C4-2B (cell line): ENCODE results near the gene VSTM4.

Source experiments
- CTCF ChIP-seq: fragments of 450-650 bp; conservative IDR thresholded peaks from 2 replicates; pipeline ENCODE4 v1.5.1; 2017; ENCODE audit warnings: mild to moderate bottlenecking
- ZFX ChIP-seq: fragments of 450-650 bp; IDR thresholded peaks from 2 replicates; pipeline ENCODE4 v1.6.1; 2017

- no peak for TF ChIP-seq CTCF
- no peak for TF ChIP-seq ZFX
These were observed 43.0 kb downstream of the VSTM4 start for GRCh38 chr10:49072166-49072885.
